NK-92 (cell line): Measurements from ENCODE around the gene PROSER2.

ENCODE experiments used
- DNase-seq: peaks from one replicate; lab custom pipeline; 2025; ENCODE audit not compliant: unreplicated experiment; lab: John Stamatoyannopoulos, UW

PROSER2 gene

DNA sequence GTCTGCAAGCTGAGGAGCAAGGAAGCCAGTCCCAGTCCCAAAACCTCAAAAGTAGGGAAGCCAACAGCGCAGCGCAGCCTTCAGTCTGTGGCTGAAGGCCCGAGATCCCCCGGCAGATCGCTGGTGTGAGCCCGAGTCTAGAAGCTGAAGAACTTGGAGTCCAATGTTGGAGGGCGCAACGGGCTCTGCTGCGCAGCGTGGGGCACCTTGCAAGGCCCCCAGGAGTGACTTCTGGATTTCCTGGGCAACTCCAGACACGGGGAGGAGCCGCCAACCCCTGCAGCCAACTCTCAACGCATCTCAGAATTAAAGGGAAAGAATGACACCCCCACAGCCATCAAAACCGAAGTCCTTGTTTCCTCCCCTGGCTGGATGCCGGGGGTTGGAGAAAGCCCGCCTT lies 18.8 kb upstream of the PROSER2 start:
- DNase-seq = no peak

DNA sequence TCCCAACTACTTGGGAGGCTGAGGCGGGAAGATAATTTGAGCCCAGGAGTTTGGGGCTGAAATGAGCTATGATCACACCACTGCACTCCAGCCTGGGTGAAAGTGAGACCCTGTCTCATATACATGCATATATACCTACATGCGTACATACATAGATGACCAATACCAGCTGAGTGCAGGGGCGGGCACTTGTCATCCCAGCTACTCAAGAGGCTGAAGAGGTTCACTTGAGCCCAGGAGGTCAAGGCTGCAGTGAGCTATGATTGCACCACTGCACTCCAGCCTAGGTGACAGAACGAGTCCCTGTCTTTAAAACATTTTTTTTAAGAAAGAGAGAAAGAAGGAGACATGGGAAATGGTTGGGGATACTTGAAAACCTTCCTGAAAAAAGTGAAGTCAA lies 17.4 kb upstream of the PROSER2 start:
- no peak for DNase-seq

DNA sequence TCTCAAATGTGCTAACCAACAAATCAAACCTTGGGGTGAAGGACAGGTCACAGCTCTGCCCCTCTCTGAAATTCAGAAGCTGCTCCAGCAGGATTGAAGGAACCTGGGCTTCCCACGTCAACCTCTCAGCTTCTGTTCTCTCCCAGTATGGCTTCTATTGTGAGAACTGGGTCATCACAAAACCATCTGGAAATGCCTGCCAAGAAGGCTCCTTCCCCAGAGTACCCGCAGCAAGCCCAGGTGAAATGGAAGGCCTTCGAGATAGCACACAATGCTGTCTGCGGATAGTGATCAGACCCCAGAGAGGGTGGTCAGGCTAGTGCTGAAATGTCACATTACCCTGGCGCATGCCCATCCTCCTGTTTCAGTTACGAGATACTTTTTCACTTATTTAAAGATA lies 16.4 kb upstream of the PROSER2 start:
- DNase-seq = no peak

DNA sequence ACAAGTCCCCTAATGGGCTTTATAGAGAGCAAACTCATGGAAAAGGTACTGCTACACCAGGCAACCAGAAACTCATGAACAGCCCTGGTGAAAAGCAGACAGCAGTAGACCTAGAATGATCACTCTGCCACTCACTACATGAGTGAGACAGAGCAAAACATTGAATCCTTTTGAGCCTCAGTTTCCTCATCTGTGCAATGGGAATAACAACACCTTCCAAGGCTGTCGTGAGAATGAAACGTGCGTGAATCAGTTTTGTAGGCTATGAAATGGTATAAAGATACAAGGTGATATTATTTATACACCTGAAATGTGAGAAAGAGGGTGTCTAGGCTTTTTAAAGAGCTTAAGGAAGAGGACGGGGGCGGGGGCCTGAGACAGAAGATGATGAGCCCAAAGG lies 14.3 kb upstream of the PROSER2 start:
- DNase-seq = no peak

DNA sequence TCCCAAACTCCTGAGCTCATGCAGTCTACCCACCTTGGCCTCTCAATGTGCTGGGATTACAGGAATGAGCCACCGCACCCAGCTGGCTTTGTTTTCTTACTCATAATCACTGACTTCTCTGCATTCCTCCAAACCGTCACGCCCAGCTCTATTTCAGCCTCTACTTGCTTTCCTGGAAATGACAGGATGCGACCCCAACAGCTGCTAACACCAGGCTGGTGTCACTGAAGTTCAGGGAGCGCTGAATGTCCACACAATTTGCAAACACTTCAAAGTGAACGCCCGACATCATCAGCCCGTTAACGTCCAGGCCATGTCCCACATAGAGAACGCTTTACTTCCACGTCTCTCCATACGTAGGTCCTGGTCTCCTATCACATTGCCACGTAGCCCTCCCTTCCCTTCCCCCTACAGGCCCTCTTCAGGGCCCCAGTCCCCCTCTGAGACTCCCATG lies 12.8 kb upstream of the PROSER2 start:
- no peak for DNase-seq

DNA sequence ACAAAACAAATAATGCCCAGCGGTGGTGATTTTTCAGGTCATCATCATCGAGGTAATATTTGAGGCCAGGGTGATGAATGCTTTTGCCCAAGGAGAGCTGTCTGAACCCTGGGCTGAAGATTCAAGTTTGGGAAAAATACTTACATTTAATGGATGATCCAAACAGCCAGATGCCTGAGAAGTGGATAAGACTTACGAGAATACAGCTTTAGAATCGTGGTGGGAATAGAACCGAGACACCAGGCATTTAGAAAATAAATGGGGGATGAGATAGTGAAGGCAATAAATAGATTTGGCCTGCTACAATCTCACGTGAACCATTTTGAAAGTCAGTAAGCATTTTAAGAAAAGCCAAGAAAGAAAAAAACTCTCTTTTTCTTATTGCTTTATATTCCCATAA lies 12.2 kb upstream of the PROSER2 start:
- no peak for DNase-seq

DNA sequence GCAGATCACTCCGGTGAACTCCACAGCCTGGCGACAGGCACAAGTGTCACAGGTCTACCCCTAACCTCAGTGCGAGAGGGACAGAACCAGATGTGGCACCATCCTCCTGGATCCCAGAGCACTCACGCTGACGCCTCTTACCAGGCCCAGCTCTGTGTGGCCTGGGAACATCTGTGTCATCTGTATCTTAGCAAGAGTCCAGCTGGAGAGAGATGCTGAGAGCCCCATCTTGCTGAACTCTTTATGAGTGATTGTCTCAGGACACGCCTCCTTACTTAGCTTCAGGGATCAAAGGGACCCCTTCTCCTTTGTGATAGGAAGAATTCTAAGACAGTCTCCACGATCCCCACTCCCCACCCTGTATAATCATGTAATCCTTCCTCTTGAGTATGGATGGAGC lies 10.0 kb upstream of the PROSER2 start:
- DNase-seq = no peak

DNA sequence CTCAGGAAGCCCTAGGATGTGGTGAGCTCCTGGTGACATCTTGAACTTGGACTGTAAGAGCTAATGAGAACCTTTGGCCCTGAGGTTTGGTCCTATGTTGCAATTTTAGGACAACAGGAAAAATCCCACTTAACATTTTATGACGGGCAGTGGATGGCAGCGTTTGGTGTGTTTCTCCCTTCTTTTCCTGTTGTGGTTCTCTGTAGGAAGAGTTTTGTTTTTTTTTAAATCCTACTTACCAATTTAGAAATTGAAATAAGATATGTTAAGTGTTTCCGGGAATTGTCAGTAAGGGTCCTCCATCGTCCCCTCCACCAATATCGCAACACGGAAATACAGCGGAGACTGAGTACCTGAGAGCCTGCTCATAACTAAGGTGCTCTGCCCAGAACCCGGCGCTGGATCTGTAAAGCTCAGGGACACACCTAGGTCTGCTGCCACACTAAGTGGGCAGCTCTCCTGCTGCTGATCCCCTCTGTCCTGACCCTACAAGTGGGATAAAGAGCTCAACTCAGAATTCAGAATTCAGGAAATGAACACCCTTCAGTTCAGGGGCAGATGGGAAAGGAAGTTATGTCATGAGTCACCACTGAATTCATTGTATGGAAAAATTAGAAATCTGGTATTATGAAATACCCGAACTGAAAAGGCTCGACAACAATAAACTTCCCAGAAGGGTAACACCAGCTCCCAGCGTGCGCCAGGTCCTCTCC lies 9.1 kb upstream of the PROSER2 start:
- DNase-seq = no peak

DNA sequence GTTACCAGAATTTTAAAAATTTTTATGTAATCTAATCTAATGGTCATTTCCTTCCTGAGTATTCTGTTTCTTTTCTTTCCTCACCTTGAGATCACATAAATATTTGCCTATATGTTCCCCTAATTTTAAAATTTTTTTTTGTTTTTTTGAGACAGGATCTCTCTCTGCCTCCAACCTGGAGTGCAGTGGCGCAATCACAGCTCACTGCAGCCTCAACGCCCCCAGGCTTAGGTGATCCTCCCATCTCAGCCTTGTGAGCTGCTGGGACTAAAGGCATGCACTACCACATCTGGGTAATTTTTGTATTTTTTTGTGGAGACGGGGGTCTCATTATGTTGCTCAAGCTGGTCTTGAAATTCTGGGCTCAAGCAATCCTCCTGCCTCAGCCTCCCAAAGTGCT lies 4.1 kb upstream of the PROSER2 start:
- DNase-seq = no peak

DNA sequence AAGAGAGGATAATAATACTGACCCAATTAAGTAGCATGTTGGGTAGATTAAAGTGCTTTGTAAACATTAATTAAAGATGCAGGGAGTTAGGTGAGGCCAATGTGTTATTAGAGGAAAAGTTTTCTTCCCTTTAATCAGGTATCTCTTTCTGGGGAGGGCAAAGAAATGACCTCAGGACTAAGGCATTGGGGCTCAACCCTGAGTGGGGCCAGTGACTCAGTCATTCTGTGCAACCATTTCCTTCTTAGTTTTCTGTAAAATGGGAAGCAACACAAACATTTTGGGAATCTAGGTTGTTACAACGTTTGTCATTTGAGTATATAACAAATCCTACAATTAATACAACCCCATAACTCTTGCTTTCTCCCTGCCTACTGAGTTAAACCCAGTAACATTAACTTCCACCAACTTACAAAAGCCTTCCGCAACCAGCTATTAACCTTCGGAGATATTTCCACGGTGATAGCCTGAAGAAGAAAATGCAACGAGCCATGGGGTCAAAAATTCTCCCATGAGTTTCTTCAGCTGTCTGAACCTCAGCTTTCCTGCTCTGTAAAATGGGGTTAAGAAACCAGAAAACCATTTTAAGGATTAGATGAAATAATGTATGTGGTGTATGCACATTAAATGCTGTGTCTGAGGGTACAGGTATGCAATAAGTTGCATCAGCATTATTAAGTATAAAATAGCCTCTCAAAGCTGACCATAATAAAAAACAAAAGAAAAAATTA lies 965 bp upstream of the PROSER2 start:
- no peak for DNase-seq

DNA sequence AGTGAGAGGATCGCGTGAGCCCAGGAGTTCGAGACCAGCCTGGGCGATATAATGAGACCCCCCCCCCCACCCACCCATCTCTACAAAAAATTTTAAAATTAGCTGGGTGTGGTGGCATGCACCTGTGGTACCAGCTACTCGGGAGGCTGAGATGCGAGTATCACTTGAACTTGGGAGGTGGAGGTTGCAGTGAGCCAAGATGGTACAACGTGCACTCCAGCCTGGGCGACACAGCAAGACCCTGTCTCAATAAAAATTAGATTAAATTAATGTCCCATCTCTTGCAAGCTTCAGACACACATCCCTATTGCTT lies 391 bp upstream of the PROSER2 start:
- DNase-seq = no peak

DNA sequence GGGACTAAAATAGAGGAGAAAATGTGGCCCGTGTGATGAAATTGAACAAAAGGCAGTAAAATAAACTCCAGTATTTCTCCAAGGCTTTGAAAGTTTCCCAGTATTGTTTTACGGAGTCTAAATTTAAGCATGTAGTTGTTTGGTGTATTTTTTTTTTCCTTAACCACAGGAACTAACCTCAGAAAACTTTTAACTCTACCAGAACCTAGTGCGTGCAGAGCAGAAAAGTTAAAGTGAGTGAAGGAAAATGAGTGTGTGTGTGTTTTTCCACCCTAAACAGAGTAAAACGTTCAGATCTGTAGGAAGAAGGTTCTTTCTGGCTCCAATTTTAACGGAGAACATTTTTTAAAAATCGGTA lies 812 bp downstream of the PROSER2 start:
- DNase-seq = no peak

DNA sequence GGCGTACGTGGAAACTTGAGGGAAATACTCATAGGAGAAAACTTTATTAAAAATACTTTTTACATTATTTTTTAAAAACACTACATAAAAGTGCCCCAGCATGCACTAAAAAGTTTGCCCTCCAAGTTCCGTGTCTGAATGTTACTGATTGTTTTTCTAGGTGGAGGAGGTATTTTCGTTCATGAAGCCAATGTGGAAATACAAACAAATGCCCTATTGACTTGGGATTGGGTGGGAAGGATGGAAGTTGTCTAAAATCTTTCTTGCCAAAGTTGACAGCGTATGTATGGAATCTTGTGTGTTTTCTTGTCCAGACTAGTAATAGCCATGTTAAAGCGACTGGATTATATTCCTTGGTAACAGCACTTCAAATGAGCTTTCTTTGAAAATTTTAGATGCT lies 1.2 kb downstream of the PROSER2 start:
- DNase-seq = no peak

DNA sequence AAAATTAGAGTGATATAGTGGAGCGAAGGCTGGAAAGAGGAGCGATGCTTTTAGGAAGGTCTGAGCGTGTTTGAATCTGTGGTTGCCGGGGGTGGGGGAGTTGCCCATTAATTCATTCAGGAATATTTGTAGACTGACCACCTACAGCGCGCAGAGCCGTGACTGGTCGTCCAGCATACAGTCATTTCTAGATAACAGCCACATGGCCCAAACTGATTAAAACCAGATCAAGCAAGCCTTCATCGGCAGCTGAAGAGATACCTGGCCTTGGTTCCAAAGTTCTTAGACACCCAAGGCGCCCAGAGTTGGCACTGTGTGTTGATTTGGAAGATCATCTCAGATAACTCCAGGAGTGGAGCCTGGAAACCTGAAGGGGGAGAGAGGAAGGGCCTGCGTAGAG lies 1.7 kb downstream of the PROSER2 start:
- no peak for DNase-seq

DNA sequence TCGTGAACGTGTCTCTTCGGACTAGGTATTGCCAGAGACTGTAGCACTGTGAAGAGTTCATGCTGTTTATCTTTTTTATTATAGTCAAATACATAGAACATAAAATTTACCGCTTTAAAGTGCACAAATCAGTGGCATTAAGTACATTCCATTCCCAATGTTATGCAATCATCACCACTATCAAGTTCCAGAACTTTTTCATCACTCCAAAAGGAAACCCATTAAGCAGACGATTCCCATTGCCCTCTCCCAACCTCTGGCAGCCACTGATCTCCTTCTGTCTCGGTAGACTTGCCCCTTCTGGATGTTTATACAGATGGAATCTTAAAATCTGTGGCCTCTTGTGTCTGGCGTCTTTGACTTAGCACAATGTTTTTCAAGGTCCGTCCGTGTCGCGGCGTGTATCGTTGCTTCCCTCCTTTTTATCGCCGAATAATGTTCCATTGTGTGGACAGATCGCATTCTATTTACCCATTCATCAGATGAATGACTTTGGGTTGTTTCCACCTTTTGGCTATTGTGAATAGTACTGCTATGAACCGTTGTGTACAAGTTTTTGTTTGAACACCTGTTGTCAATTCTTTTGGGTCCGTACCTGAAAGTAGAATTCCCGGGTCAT lies 2.7 kb downstream of the PROSER2 start:
- DNase-seq = no peak

DNA sequence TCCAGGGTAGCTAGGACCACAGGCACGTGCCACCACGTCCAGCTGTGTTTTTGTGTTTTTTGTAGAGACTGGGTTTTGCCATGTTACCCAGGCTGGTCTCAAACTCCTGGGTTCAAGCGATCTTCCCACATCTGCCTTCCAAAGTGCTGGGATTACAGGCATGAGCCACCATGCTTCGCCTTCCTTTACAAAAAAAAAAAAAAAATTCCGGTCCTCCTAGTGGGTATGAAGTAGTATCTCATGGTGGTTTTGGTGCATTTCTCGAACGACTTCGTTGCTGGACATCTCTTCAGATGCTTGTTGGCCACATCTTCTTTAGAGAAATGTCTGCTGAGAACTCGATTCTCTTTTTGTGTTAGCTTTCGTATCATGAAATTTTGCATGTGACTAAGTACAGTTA lies 3.9 kb downstream of the PROSER2 start:
- DNase-seq = no peak

DNA sequence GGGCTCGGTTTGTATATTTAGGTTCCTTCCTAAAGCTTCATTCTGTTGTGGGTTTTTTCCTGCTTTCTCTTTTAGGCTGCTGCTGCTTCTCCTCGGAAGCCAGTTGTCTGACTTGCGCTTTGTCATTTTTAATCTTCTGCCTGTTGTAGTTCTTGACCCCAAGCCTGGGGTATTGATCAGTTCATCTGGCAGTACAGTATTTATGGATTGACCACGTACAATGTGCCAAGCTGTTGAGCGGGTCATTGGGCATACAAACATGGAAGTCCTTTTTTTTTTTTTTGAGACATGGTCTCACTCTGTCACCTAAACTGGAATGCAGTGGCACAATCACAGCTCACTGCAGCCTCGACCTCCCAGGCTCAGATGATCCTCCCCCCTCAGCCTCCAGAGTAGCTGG lies 4.3 kb downstream of the PROSER2 start:
- DNase-seq = no peak

DNA sequence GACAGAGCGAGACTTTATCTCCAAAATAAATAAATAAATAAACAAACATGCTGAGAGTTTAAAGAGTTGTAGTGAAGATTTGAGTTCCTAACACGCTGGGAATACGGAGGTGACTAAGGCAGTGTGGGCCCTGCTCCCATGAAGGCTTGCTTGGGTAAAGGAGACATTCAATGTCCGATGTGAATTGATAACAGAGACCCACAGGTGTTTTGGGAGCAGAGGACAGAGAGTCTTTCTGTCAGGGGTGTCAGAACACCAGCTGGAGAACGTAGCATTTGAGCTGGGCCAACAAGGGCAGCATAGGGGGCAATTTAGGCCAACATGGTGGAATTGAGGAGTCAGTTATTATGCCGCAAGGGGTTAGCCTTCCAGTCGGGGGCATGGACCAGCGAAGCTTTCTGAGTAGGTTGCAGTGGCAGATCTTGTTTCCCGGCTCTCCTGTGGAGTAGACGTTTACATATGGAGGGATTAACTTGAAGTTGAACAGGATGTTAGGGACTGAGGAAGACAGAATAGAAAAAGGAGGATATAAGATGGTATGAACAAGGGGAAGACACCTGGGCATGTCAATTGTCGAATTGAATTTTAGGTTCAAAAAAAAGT lies 5.6 kb downstream of the PROSER2 start:
- DNase-seq = no peak

DNA sequence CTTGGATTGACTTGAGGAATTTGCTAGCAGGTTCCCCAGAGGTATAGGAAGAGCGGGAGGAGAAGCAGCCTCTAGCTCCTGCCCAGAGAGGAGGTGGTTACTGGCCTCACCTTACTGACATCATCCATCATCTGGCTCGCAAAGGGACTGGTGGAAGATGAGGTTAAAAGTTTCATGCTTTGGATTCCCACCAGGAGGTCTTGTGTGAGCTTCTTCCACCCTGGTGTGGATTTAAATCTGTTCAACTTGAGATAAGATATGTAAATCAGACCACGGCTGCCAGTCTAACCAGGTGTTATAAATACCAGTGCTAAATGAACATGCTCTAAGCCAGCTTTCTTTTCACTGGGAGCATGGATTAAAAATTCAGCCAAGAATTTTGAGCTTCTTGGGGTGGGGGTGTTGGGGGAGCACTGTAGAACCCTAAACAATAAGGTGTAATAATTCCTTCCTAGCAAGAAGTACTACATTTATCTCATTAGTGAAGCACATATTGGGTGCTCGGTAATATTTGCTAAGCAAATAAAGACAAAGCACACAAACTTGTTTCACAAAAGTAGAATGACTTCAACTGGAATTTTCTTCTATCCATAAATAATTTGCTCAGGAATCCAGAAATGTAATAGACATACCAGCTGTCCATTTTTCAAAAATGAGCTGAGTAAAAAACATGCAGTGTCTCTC lies 7.8 kb downstream of the PROSER2 start:
- DNase-seq = no peak

DNA sequence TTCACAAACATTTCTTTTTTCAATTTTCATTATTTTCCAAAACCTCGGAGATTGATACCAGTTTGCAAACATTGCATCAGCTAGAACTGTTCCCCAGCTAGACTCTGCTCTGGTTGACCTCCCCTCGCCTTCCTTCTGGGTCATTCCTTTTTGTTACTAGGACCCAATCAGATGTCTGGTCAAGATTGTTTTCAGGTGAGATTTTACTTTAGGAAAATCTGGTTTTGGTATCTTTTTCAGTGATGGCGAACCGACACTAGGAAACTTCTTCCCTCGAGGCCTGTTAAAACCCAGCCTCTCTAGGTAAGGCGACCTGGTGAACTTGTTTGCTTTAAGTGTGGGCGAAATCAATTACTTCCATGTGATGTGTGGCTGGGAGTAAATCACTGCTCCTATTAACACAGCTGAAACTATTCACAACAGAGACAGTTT lies 8.4 kb downstream of the PROSER2 start:
- DNase-seq = no peak

DNA sequence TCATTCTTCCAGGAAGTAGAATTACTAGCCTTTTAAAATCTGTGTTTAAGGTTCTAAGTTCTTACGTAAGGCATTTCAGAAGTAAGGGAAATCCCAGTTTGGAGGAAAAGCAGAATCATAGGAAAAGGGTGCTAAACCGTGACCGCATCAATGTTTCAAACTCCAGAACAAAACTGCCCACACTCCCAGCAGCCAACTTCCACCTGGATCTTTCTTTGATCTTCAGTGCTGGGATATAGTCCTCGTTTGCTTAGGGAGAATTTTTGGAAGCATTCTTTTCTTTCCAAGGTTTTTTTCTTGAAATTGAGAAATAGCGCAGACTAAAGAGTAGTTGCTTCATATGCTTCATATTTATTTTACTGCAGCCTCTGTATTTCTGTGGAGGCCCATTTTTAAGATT lies 8.9 kb downstream of the PROSER2 start:
- DNase-seq = no peak

DNA sequence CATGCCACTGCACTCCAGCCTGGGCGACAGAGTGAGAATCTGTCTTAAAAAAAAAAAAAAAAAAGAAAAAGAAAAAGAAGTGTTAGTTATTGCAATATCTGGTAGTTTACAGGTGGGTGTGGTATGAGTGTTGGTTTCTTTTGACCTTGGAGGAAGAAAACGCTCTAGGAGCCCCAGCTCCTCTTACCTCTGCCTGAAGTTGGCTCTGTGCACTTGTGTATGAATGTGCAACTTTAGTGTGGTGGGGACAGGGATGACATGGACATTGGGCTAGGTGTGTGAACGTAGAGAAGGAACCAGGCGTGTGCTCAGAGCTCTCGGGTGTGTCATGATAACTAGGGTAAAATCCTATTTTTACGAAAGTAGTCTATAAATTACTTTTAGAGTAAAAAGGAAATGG lies 11.9 kb downstream of the PROSER2 start:
- DNase-seq = no peak
